ENCODE data around the gene RNF44.
"Not testable (repeated sequence)": the region's sequence is repeated elsewhere in the genome, so short reads cannot be mapped to it uniquely, and the experiment has no call there.

Gene RNF44

DNA sequence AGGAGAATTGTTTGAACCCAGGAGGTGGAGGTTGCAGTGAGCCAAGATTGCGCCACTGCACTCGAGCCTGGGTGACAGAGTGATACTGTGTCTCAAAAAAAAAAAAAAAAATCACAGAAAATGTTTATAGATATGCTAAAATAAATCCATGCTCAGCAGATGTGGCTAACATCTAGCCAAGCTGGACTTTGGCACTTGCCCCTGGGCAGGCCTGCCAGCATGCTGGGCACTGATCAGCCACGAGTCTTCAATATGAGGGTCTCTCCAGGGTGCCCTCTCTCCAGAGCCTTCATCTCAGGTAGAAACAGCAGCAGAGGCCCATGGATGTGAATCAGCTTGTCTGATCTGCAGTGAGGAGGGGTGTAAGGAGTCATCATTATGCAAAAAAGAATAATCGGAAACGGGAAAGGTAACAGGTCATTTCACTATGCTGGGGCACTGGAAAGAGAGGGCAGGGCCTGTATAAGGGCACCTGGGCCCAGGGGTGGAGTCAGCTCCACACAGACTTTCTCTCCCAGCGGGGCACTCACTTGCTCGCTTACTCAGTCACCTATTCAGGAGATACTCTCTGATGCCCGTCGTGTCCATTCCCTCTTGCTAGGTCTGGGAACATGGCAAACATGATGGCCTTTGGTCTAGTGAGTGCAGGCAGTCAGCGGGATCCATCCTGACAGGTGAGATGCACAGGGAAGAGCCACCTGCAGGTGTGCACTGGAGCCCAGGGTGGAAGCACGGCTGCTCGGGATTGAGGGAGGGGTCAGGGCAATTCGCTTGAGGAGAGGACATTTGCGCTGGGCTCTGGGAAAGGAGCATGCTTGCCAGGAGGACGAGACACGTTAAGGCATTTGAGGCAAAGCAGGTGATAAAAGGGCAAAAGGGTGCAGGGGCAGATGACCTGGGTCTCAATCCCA lies 17.1 kb downstream of the RNF44 start:
- DNase-seq (ENCODE audit: low read depth in 3 of 3): no peak

DNA sequence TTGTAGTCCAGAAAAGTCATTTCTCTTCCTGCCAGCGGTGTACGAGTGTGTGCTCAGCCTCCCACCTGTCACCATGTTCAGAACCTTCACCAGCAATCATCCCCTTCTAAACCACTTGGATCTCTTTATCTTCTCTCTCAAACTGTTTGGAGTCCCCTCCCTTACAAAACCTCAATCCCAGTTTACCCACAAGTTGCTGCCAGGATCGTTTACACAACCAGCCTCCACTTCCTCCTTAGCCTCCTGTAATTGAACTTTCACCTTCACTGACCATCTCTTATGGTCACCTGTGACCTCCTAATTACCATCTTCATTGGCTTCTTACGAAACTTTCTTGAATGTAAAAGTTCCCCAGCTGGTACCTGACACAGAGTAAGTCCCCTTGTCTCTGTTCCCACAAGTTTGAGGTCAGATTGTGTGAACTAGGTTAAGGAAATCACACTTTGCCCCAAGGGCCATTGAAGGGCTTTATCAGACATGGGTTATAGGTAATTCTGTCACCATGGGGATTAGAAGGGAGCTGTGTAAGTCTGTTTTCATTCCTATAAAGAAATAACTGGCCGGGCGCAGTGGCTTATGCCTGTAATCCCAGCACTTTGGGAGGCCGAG lies 20.0 kb downstream of the RNF44 start:
- no peak for DNase-seq (ENCODE audit: low read depth in 3 of 3)

DNA sequence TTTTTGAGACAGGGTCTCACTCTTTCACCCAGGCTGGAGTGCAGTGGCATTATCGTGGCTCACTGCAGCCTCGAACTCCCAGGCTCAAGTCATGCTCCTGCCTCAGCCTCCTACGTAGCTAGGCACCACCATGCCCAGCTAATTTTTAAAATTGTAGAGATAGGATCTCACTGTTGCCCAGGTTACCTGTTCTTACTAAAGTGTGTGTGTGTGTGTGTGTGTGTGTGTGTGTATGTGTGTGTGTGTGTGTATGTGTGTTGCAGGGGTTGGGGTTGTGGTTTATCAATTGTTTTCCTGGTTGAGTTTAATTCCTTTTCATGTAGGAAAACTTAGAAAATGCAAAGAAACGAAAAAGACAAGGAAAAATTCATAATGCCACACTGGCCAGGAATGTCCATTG lies 21.8 kb downstream of the RNF44 start:
- no peak for DNase-seq (ENCODE audit: low read depth in 3 of 3)

DNA sequence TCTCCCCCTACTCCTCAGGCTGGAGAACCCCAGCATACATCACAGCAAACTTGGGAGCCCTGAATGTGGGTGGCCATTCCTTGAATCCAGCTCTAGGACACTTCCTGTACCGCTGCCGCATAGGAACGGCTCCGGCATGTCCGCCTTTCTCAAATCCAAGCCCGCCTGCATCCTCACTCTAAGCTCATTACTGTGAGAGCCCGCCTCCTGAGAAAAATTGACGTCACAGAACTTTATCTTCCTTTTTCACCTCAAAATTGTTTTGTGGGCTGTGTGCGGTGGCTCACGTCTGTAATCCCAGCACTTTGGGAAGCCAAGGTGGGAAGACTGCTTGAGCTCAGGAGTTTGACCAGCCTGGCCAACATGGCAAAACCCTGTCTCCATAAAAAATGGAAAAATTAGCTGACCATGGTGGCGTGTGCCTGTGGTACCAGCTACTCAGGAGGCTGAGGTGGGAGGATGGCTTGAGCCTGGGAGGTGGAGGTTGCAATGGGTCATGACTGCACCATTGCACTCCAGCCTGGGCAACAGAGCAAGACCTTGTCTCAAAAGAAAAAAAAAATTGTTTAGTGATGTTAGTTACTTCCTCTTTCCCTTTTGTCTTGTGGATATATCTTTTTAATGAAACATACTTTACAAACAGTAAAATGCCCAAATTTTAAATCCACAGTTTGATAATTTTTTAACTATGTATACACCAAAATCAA lies 22.8 kb downstream of the RNF44 start:
- no peak for DNase-seq (ENCODE audit: low read depth in 3 of 3)

DNA sequence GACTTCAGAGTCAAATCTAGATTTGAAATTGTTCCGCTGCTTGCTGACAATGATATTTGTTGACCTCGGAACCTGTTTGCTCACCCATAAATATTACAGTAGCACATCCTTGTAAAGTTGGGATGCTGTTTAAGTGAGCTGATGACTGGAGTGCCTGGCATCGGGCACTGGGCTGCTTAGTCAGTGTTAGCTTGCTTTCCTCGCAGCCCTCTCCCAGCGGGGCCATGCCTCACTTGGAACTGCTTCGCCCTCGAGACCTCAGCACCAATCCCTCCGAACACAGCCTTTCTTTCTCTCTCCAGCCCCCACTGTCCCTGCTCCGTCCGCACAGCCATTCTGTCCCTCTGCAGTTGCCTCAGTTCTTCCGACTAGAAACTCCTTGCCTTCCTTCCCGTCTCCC lies 23.4 kb downstream of the RNF44 start:
- no peak for DNase-seq (ENCODE audit: low read depth in 3 of 3)

DNA sequence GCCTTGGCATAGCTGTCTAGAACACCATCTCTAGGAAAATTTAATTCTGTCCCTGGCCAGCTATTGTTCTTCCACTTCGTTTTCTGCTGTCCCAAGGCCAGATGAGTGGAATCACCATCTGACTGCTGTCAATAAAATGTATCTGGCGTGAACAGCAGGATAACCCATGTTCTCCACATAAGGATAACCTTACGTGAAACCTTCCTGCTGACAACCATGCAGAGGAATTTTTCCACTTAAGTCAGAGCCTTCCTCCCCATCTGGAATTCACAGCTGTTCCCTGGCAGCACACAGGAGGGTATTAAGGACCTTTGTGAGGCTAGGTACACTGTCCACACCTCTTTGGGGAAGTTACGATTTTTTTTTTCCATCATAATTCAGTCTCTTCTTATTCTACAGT lies 28.6 kb downstream of the RNF44 start:
- no peak for DNase-seq (ENCODE audit: low read depth in 3 of 3)

DNA sequence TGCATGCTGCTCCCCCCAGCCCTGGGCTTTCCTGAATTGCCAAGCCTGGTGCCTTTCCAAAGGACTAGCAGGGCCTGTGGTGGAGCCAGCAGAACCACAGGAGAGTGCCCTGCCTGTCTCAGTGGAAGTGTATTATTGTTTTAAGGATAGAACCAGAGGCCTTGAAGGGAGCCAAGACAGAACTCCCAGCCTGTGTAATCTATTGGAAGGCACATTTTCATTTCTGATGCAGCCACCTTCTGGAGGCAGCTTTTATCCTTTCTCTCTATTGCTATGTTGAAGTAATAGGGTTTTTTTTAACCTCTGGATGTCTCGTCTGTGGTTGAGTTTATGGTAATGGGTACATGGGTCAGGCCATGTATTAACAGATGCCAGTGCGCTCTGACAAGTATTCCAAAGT lies 29.3 kb downstream of the RNF44 start:
- no peak for DNase-seq (ENCODE audit: low read depth in 3 of 3)

DNA sequence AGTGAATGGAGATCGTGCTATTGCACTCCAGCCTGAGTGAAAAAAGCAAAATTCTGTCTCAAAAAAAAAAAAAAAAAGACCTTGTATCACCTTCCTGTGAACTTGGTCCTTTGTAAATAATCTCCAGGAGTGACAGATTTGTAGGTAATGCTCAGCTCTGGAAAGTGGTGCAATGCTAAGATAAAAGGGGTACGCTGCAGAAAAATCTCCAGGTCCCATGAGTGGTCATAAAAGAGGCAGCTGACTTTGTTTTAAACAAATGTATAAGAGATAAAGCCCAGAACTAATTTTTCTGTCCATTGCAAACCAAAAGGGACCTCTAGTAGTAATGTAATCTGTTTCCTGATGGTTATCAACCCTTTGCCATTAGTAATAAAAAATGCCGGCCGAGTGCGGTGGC lies 33.7 kb downstream of the RNF44 start:
- no peak for DNase-seq (ENCODE audit: low read depth in 3 of 3)

DNA sequence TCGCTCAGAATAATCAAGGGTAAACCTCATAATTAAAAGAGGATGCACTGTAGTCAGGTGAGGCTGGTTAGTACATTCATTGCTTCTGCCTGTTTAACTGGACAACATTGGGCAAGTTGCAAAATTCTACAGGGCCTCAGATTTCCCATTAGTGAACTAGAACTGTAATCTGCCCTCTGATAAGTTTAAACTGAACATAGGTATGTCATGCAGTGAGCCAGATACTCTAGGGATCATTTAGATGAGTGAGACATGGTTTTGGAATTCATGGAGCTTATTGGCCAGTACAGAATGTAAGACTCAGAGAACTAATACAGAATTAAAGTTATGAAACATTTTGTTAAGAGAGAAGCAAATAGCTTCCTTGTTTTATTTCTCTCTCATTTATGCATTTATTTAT lies 35.9 kb downstream of the RNF44 start:
- DNase-seq (ENCODE audit: low read depth in 3 of 3): no peak

DNA sequence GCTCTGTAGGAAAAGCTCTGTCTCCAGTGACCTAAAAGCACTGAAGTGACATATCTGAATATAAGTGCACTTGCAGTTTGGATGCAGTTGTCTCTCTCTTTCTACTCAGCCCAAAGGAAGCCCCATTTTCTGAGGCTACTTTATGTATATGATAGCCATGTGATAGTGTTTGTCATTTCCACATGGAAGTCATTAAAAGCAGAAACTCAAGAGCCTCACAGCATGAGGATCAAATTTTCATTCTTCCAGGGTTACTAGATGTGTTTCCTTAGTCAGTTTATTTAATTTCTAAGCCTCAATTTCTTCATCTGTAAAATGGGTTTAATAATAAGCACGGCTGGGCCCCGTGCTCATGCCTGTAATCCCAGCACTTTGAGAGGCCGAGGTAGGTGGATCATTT lies 36.7 kb downstream of the RNF44 start:
- no peak for DNase-seq (ENCODE audit: low read depth in 3 of 3)

DNA sequence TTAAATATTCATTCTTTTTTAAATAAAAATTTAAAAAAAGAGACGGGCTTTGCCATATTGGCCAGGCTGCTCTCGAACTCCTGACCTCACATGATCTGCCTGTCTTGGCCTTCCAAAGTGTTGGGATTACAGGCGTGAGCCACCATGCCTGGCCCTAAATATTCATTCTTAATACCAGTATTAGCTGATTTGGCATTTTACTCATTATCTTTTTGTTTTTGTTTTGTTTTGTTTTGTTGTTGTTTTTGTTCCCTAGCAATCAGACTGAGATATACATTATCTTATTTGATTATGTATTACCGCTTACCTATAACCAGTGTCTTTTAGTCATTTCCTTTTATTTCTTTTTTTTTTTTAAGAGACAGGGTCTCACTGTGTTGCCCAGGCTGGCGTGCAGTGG lies 37.9 kb downstream of the RNF44 start:
- DNase-seq (ENCODE audit: low read depth in 3 of 3): no peak

DNA sequence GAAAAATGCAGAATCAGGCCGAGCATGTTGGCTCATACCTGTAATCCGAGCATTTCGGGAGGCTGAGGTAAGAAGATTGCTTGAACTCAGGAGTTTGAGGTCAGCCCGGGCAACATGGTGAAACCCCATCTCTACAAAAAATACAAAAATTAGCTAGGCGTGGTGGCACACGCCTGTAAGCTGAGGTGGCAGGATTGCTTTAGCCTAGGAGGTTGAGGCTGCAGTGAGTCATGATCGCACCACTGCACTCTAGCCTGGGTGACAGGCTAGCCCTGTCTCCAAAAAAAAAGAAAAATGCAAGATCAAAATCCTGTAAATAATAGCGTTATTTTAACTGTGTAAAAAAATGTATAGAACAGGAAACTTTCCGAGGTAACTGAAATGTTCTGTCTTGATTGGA lies 39.4 kb downstream of the RNF44 start:
- DNase-seq (ENCODE audit: low read depth in 3 of 3): no peak

DNA sequence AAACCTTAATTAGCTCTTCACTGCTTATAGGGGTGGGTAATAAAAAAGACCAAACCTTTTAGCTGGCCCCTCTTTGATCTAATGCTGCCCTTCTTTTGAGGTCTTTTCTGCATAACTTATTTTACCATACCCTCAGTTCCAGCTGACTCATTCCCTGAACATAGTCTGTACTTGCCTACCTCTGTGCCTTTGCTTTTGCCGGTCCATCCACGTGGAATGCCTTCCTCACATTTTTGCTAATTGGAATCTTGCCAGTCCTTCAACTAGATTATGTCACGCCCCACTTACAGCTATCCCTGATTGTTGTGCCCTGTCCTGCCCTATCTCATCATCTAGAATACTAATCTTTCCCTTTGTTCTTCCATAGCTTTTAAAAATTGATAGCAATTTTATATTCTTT lies 44.8 kb downstream of the RNF44 start:
- no peak for DNase-seq (ENCODE audit: low read depth in 3 of 3)

DNA sequence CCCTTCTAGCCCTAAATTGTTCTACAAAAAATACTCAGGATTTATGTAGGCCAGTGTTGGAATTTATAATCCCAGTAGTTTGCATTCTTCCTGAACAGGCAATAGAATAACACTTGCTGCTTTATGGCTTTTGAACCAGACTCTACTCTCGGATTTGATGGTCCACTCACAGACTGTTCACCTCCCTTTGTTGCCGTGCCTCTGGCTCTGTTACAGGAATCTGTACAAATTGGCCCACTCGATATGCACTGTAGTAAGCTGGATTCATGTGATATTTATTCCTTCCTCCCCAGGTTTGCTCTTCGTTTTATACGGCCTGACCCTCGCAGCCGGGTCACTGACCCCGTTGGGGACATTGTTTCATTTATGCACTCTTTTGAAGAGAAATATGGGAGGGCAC lies 45.3 kb downstream of the RNF44 start:
- DNase-seq (ENCODE audit: low read depth in 3 of 3): no peak

DNA sequence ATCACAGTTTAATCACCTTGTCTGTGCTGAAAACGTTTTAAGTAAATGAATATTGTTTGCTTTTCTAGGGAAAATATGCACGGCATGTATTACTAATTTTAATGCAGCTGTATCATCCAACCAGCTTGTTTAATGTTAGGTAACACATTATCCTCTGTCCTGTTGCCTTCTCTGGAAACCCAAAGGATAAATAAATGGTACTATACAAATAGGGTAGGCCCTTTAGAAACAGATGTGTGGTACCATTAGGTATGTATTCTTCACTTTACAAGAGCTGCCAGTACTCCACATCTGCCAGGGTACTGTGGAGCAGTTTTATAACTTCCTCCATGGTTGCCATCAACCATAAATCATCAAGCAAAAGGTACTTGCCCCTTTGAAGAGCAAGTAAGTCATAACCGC lies 46.1 kb downstream of the RNF44 start:
- DNase-seq (ENCODE audit: low read depth in 3 of 3): no peak

DNA sequence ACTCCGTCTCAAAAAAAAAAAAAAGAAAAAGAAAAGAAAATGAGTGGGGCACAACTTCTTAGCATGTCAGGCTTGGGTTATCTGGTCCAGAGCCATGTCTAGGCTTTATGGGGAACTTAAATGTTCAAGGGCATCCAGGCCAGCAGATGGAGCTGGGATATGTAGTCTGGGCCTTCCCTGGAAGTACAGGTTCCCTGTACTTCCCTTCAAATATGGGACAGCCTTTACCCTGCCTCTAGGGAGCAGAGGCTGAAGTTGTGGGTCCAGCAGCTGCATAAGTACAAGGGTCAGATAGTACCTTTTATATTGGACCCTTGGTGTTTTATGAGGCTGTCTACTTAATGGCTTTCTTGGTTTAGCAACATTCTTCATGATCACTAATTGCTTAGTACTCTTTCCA lies 46.9 kb downstream of the RNF44 start:
- DNase-seq (ENCODE audit: low read depth in 3 of 3): no peak

DNA sequence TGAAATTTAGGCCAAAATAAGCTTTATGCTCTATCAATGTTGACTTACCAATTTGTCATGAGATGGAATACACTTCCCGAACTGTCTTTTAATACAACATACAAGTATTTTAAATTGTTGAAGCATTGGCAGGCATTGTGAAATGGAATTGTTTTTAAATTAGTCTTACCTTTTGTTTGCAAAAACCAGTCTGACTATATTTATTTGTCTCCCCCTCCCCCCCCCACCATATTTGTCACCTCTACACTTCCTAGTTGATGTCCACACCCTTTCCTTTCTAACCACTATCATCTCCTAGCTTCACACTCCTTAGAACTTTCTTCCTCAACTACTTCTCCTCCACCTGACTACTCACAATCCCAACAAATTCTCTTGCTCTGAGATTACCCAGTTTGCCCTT lies 48.1 kb downstream of the RNF44 start:
- DNase-seq (ENCODE audit: low read depth in 3 of 3): no peak

DNA sequence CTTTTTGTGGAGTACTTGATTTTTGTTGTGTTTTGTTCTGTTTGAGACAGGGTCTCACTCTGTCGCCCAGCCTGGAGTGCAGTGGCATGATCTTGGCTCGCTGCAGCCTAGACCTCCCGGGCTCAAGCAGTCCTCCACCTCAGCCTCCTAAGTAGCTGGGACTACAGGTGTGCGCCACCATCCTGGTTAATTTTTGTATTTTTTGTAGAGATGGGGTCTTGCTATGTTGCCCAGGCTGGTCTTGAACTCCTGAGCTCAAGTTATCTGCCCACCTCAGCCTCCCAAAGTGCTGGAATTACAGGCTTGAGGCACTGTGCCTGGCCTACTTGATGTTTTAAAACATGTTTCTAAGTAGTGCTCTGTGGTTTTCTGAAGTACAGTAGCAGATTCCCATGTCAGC lies 50.0 kb downstream of the RNF44 start:
- not testable (repeated sequence) for DNase-seq (ENCODE audit: low read depth in 3 of 3)

DNA sequence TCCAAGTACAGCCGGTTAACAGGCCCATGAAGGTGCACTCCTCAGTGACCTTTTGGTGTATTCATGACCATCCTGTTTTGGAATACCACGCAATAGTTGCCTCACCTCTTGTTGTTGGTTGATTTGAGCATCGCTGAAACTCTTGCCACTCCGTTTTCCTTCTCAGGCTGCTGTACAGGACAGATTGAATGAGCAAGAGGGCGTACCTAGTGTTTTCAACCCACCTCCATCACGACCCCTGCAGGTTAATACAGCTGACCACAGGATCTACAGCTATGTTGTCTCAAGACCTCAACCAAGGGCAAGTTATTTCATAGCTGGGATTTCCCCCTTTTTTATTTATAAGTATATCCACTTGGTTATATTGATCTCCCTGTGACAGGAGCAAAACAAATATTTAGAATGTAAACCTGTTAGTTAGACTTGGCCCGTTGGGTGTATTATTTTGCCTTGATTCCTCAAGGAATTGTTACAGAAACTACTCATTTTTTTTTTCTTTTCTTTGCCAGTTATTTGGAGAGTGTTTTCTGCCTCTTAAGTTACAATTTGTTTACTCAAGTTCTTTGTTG lies 50.9 kb downstream of the RNF44 start:
- DNase-seq (ENCODE audit: low read depth in 3 of 3): no peak

DNA sequence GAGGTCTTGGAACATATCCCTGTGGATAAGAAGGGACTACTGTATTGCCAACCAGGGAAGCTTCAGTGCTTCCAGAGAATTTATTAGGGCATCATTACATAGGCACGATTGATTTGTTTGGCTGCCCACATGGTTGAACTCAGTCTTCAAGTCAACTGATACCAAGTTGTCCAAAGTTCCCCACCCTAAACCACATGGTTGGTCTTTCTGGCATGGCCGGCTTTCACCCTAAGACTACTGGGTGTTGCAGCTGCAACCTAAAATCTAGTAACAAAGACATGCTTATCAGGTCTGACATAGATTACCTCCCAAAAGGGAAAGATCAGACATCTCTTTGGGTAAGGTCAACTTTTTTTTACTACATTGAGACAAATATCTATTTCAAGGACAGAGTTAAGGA lies 52.0 kb downstream of the RNF44 start:
- DNase-seq (ENCODE audit: low read depth in 3 of 3): no peak

DNA sequence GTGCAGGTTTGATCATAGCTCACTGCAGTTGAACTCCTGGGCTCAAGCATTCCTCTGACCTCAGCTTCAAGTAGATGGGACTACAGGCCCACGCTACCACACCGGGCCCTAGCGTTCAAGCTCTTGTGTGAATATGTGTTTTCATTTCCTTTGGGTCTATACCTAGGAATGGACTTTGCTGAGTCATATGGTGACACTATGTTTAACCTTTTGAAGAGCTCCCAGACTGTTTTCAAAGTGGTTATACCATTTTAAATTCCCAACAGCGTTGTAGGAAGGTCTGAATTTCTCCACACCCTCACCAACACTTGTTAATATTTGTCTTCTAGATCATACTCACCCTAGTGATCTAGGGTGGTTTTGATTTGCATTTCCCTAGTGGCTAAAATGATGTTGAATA lies 55.5 kb downstream of the RNF44 start:
- DNase-seq (ENCODE audit: low read depth in 3 of 3): no peak

All from stimulated activated CD4-positive, alpha-beta T cell treated with anti-CD3 and anti-CD28 coated beads, TNF-alpha, amount 100 ng/mL, for 4 hours (primary cell).